GM03348 (cell line): ENCODE results near the gene TLE7.

Experiments used
- DNase-seq: peaks from one replicate; pipeline ENCODE4 v3.0.0; 2012; ENCODE audit warnings: low spot score

Gene TLE7

DNA sequence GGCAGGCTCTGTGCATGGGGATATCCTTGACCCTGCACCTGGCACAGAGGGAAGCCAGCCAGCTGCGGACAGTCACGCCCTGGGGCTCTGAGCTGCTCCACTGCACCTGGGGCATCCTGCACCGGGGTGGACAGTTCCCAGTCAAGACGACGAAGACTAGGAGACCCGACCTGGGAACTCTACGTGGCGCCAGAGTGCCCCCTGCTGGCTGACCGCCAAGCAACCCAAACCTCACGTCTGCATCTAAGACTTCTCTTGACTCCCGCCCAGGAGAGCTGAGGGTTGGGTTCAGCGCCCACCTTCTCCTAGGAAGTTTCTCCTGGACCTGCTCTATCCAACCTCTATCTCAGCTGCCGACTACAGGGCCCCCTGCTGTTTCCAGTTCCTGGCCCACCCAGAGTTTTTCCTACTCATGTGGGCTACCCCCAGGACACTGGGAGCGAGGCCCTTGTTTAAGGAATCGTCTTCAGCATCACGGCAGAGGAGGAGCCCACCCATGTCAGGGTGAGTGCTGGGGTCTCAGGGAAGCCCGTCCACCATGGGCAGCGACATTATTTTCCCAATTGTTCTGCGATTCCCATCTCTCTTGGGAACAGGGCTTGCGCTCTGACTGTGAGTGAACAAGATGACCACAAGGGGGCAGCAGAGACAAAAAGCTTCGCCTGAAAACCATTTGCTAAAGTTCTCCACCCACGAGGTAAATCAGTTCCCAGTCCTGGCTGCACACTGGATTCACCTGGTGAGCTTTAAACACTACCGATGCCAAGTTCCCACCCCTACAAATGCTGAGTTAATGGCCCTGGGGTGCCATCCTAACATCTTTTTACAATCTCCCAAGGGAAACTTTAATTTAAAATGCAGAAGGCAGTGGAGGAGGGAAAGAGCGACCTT is 29.3 kb downstream of the TLE7 start:
- DNase-seq, result peak; percentile 90

DNA sequence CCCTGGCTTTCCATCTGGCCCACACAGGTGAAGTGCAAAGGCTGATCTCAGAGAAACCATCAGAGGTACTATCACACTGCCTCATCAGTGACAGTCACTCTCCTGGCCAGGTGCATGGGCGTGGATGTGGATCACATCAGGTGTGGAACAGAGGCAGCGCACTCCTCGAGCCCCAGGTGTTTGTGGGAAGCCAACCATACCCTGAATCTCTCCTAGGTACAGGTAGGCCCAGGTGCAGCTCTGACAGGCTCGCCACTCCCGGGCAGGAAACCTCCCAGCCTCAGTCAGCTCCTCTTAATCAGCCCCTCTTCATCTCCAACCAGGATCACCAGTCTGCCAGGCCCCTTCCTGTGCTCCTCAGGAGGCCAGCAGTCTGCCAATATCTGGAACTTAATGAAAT is 31.7 kb downstream of the TLE7 start:
- no peak for DNase-seq

DNA sequence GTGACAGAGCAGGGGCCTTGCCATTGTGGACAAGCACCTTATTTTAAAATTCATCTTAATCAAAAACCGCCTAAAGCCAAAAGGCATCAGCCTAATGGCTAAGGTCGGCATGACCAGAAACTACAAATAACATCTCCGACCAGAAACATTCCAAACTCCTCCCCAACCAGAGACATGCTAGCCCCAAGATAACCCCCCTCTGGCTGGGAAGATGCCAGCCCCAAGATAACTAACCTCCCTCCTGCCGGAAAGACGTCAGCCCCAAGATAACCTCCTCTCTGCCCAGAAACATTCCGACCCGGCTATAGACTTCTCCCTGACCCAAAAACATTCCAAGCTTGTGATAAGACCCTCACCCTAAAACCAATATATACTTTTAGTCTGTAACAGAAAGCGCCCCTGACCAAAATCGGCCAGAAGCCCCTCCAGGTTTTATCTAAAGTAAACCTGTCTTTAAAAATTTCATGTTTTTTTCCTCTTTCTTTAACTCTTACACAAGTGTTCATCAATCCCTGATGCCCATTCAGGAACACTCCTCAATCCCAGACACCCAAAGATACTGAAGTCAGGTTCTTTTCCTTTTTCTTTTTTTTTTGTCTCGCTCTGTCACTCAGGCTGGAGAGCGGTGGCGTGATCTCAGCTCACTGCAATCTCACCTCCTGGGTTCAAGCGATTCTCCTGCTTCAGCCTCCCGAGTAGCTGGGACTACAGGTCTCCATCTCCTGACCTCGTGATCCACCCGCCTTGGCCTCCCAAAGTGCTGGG is 32.7 kb downstream of the TLE7 start:
- DNase-seq, result no peak

DNA sequence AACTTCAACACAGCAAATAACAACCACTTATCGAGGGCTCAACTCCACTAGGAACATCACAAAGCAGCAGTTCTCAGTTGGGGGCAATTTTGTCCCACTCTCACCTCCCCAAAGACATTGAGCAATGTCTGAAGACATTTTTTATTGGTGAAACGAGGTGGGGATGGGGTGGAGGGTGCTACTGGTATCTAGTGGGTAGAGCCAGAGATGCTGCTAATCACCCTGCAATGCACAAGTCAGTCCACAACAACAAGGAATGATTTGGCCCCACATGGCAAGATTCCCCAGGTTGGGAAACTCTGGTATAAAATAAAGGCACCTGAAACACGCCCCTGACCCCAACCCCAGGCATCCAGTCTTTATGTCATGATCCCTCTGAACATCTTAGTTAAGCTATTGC is 33.3 kb downstream of the TLE7 start:
- DNase-seq, result no peak

DNA sequence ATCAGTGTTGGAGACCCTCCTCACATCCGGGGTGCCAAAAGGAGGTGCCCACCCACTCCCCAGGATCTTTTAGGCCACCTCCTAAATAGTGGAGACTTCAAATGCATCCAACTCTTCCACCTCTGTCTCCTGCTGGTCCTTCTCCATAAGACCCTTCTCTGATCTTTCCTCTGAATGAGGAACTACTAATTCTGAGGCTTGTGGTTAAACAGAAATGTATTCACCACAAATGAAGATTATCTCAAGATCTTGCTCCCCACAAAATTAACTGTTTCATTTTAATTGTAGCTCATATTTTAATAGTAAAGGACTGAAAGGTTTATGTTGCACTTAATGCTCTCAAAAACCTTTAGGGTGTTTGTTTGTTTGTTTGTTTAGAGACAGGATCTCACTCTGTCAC is 34.1 kb downstream of the TLE7 start:
- DNase-seq, result no peak

DNA sequence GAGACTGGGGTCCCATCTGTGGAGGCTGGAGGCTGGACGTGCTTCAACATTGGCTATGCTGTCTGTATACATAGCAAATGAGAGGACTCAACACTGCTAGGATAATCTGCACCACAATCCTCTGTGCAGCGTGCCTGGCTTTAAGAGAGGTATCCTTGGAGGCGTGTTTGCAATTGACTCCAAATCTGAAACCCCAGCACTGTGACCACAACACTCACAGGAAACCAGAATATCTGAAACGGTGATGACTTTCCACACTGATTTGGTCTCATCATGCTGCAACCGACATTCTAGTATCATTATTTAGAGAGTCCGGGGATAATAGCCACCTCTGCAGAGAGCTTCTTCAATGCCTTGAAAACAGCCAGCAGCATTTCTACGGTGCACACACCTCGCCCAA is 35.1 kb downstream of the TLE7 start:
- DNase-seq, result no peak

DNA sequence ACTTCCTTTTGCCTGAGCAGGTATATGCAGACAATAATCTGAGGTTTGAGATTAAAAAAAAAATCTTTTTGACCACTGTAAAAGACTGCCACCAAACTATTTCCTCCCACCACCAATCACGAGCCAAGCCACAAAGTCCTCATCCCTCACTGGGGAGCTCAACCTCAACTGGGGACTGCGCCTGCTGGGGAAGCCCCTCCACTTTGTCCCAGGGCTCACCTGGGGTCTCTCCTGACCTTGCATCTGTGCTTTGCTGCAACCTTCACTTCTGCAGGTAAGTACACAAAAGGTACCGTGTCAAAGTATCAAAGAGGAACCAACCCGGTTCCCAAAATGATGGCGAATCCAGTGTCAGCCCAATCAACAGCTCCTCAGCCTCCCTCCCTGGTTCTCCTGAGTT is 35.5 kb downstream of the TLE7 start:
- no peak for DNase-seq

DNA sequence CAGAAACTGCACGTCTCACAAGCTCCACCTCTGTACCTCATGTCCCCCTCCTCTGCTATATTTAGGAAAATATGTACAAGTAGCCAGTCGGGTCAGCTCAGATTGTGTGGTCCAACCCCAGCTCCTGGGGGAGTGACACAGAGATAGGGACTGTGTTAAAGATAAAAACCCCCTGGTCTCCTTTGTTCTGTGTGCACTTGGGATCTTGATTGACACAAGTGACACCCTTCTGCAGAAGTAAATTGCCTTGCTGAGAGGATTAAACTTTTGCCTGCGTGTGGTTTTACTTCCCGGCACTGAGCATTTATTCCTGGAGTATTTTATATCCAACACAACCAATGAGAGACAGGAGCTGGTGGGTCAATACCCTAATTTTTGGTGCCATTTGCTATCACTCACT is 37.5 kb downstream of the TLE7 start:
- no peak for DNase-seq

DNA sequence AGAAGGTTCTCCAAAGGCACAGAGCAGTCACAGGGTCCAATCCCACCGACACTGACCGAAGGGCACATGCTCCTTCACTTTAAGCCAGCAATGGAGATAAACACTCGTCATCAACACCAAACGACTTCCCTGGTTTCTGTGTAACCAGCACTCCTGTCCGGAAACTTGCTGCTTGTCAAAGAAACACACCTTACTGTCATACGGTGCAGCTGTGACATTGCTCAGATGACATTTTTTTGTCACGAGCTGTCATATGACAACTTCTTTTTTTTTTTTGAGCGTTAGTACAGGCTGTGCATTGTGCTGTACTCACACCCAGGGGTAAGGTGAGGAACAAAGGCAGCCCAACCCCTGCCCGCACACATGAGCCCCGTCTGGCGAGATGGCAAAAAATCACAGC is 39.2 kb downstream of the TLE7 start:
- DNase-seq, result no peak

DNA sequence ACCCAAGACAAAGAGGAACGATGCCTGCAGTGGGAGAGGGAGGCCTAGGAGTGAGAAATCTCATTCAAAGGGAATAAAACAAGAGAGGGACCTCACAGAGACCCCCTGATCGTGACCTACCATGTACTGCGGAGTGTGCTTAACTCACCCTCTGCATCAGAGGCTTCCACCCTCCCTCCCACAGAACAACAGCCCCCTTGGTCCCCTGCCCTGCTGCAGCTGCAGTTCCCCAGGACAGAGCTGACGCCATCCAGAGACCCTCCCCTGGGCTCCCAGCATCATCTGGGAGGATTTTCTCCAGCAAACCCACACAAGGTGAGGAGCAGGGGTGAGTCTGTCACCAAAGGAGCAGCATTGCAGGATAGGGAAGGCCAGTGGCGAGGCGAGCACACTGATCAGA is 39.8 kb downstream of the TLE7 start:
- DNase-seq, result no peak

DNA sequence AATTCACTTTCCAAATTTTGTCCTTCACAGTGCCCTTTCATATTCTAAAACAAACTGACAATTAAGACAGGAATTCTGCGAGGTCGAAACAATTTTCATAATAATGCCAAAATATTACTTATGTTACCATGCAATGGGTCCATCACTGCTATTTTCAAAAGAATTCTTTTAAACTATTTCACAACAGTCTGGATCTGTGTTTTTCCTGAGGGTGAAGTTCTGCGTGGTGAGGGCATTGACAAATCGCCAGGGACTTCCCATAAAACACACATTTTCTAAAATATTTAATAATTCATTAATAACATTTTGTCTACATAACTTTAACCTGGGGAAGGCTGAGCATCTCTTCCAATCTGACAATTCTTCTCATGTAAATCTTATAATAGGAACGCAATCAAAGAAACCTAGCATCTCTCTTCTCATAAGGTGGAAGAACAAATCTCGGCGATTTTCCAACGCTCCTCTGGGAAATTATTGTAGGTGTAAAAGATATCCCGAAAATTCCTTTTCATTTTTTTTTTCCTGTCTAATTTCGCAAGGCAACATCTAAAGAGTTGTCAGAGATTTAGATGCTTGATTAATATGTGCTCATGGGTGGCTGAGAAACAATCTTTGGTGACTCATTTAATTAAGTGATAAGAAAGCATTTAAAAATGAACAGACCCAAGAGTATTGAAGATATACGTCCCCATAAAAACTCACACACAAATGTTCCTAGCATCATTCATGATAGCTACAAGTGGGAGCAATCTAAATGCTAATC is 41.9 kb downstream of the TLE7 start:
- DNase-seq, result no peak

DNA sequence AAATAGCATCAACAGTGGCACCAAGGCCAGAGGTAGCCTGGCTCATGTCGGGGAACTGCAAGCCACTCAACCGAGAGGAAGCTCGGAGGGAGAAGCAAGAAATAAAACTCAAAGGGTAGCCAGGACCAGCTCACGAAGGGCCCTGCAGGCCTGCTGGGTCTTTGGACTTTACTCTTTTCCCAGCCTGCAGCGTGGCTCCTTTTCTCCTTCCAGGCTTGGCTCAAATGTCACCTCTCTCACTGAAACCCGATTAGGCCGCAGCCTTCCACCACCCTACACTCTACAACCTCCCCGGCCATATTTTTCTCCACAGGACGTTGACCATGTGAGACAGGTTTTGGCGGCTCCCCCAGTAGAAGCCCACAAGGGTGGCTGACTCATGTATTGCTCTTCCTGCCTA is 45.3 kb downstream of the TLE7 start:
- DNase-seq, result no peak

DNA sequence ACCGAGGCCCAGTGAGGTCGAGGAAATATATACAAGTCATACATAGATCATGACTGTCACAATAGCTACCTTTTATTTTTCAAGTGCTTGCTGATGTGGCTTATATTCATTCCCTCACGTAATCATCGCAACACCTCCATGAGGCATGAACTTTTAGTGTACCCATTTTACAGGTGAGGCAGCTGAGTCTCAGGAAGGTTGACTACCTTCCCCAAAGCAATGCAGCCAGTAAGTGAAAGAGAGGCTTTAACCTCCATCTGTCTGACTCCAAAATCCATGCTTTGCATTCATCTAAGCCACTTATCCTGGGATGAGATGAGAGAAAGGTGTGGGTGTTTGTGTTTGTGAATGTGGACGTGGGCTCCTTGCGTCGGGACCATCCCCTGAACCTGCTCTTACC is 52.5 kb downstream of the TLE7 start:
- no peak for DNase-seq

DNA sequence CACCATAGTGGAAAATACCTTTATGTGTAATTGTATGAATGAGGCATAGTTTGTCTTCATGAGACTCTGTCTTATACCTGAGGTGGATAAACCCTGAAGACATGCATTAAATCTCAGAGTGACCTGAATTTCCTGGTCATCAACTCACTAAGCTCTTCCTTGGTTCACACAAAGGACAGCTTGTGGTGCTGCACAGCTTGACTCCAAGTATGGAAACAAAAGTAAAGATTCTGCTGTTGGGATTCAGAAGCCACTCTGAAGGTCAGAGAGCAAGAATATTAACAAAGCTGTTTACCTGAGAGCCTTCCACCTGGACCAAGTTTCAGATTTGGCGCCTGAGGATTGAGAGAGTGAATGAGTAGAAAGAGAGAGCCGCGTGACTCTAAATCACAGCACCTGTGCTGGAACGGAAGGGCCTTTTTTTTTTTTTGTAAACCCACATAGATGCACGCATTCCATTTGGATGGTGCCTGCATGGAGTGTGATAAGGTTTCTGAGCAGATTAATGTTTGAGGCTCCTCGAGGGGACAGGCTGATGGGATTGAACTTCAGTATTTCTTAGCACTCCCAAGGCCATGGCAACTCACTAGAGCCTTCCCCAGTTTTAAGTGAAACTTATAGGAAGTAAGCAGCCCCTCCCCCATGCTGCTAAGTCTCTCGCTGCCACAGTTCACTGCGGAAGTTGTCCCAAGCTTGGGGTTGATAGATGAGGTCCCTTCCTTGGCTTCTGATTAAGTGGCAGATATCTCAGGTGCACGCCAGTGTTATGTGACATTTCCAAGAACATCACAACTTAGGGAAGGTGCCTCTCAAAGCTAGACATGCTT is 54.6 kb downstream of the TLE7 start:
- DNase-seq, result no peak

DNA sequence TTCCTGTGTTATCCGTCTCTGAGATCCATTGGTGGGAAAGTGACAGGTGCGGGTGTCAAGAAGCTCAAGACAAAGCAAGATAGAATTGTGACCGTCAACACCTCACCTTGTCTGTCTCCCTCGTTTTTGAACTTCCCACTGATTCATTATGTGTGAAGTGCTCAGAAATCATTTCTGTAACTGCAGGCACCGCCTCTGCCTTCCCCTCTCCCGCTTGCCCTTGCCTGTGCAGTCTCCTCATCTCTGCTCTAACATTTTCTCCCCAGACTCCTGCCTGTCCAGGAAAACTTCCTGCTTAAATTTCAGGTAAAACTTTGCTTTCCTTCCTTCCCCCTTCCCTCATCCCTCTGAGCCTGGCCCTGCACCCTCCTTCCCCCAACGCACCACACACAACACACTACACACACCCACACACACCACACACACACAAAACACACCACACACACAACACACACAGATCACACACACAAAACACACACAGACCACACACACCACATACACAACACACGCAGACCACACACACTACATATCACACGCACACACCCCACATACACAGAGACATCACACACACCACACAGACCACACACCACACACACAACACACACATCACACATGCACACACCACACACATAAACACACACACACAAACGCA is 57.7 kb downstream of the TLE7 start:
- no peak for DNase-seq

DNA sequence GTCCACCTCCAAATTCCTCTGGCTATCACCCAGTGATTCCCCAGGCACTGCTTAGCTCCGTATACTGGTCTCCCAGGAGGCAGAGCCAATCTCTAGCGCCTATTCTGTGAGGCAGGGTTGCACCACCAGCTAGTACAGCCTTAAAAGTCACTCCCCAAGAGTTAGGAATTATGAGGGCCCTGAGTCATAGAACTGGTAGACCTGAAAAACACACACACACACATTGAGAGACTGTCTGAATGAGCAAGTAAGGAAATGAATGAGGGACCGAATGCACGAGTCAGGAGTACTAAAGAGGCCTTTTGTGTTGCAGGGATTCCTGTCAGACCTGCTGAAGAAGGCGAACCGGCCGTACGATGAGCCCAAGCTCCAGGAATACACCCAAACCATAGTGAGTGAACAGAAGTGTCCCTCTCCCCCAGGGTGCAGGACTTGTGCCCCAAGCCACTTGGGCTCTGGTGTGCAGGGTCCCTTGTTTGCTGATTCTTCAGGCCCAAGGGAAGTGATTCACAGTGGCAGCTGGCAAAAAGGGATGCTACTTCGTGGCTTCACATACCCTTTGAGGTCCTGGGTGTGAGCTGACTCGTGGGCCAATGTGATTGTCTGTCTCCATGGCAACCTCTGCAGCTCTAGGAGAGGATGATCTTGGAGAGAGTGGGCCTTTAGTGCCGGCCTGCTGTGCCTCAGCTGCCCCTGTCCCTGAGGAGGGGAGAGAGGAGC is 58.6 kb downstream of the TLE7 start:
- peak; percentile 29 for DNase-seq

DNA sequence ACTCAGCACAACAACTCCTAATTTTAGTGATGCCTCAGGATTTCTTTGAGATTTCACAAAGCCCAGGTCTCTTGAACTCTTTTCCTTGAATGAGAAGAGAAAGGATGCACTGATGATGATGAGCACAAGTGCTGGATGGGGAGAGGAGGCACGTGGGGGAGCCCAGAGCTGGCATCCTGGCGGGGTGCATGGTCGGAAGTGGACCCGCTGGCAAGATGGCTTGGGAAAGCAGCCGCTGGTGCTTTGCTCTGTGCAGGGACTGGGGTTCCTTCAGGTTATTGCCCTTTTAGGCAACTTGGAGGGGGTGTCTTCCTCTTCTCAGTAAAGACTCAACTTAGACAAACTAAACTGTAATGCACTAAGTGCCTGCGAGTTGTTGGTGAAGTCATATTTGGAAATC is 61.0 kb downstream of the TLE7 start:
- no peak for DNase-seq
